Stimulated activated CD8-positive, alpha-beta memory T cell treated with anti-CD3 and anti-CD28 coated beads, Interleukin-7, amount 100 ng/mL, for 4 hours (primary cell): ENCODE results near the gene PITPNC1.
"Not testable (repeated sequence)": the region's sequence is repeated elsewhere in the genome, so short reads cannot be mapped to it uniquely, and the experiment has no call there.

Source experiments
- DNase-seq, 2 donors: peaks; one replicate each; pipeline ENCODE4 v3.0.0-alpha.2; 2020; ENCODE audit warnings: low read depth in 2 of 2

The PITPNC1 gene

DNA sequence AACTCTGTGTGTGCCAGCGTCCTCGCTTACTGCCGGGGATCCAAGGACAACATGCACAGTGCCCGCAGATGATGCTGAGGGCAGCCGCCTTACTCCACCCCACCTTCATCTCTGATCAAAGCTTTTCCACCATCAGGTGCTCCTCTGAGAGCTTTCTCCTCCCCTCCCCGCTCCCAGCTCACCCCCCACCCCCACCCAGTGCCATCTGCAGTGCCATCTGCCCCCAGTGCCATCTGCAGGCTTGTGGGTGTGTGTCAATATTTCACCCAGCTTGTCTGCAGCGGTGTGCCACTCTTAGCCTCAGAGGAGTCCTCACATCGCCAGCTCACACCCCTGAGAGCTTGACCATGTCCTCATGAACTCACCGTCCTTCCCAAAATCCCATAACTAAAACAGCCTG, 242.5 kb downstream of the PITPNC1 start:
- DNase-seq = no peak

DNA sequence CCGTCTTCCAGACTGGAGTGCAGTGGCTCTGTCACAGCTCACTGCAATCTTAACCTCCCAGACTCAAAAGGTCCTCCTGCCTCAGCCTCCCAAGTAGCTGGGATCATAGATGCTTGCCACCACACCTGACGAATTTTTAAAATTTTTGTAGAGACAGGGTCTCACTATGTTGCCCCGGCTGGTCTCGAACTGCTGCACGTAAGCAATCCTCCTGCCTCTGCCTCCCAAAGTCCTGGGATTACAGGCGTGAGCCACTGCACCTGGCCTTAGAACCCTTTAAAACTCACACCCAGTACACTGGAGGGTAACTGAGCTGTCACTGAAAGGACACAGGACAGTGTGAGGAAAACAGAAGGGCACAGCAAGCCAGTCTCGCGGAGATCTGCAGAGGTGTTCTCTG, 243.0 kb downstream of the PITPNC1 start:
- no peak for DNase-seq

DNA sequence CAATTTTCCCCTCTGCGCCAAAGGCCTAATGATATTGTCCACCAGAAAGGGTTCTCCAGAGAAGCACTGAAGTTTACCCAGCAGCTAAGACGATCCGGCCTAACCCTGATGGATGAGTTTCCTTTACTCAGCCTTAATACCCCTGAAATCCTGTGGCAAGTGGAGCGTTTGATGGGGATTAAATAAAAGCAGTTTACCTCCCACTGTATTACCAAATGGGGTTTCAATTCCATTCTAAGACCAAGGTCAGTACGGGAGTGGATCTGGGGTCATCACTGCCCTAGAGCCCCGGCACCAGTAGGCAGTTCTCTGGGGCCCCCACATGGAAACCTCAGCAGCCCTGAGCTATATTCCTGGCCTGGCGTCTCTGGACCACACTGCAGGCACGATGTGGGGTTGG, 243.6 kb downstream of the PITPNC1 start:
- DNase-seq = no peak

GRCh38 chr17:67623767-67624166, 246.7 kb downstream of the PITPNC1 start:
- DNase-seq = no peak

DNA sequence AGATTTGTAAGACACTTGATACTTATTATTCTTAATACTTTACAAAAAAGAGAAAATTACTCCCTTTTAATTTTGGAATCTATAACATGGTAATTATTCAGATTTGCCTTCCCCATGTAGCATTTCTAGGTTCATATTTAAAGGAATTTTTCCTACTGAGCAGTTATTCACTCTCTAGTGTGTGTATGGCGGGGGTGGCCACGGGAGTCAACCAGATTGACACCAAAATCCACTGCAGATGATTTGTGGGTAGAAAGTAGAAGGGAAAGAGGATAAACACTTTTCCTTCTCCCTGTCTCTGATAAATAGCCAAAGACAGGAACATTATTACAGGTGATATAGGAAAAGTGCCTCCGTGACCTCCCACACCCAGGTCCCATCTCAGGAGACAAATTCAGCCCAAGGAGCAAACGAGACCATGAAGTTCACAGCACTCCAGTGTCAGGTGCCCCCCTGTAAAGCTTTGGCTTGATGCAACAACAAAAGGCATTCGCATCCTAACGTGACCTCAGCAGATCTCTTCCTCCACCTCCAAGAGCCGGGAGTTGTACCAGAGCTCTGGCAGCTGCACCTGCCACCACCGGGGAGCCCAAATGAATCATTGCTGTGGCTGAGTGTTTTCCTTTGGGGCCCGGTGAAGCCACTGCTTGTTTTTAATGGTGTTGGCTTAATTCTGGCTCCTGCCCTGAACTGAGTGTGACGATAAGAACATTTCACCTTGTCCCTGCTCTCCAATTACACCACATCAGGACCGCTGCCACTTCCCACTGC, 248.0 kb downstream of the PITPNC1 start:
- DNase-seq = no peak

- no peak for DNase-seq
Observed at GRCh38 chr17:67625971-67626370, 248.9 kb downstream of the PITPNC1 start.

- no peak for DNase-seq
Observed at GRCh38 chr17:67628580-67629013, 251.5 kb downstream of the PITPNC1 start.

GRCh38 chr17:67629971-67630320, 252.9 kb downstream of the PITPNC1 start:
- no peak for DNase-seq

GRCh38 chr17:67630836-67631235, 253.8 kb downstream of the PITPNC1 start:
- DNase-seq = not testable (repeated sequence)

GRCh38 chr17:67632141-67632540, 255.1 kb downstream of the PITPNC1 start:
- DNase-seq = no peak

- DNase-seq = no peak
Observed at GRCh38 chr17:67633751-67634211, 256.7 kb downstream of the PITPNC1 start.

GRCh38 chr17:67635681-67636080, 258.6 kb downstream of the PITPNC1 start:
- DNase-seq = no peak

GRCh38 chr17:67636312-67636711, 259.2 kb downstream of the PITPNC1 start:
- DNase-seq = no peak

DNA sequence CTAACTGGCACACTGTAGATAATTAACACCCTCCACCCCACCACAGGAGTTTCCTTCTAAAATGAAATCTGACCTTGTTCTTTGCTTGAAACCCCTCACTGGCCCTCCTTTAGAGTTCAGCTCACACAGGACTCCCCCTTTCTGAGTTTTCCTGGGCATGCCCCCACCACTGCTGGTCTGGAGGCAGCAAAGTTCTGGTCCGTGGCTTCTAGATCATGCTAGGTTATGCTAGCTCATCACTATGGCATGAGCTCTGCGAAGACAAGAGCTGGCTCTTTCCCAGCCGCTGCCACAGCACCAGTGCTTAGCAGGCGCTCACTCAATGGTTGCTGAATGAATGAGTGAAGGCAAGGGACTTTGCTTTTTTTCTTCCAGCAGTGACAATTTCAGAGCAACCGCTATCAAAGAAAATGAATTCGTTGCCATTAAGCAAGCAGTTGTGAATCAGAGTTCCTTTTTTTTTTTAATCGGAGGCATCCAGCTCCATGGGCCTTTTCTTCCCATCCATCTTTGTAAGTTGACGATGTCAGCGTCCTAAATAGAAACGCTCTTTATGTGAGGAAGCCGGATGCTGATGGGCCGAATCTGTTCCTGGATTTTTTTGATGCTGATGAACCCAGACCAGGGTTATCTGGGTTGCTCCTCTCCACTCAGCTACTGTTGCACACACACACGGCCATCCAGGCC, 259.9 kb downstream of the PITPNC1 start:
- no peak for DNase-seq

DNA sequence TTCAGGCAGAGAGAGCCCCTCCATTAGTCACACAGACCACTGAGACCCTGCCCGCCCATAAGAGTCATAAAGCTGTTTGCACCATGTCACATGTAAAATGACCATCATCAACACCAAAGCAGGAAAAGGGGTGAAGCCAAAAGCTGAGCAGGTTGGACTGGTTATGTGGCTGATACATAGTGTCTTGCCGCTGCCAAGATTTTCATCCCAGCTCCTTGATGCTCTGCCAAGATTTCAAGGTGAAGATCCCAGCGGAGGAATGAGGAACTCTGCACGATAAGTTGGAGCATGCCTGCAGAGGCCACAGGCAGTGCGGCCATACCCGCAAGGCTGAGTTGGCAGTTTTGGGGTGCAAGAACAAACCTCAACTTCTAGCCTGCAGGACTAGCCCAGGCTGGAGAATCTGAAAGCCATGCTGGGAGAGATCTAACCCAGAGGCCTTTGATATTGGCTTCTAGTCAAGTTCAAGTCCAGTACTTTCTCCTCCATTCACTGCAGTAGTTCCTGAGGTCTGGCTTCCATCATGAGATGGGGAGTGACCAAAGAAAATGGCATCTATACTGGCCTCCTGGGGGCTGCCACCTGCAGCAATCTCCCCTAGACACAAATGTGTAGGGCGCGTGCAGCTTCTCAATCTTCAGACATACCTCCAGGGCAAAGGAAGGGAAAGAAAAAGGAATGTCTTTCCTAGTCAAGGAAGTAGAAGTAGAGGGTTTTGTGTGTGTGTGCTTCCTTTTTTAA, 261.0 kb downstream of the PITPNC1 start:
- DNase-seq = no peak

- DNase-seq = no peak
Observed at GRCh38 chr17:67638871-67639270, 261.8 kb downstream of the PITPNC1 start.

DNA sequence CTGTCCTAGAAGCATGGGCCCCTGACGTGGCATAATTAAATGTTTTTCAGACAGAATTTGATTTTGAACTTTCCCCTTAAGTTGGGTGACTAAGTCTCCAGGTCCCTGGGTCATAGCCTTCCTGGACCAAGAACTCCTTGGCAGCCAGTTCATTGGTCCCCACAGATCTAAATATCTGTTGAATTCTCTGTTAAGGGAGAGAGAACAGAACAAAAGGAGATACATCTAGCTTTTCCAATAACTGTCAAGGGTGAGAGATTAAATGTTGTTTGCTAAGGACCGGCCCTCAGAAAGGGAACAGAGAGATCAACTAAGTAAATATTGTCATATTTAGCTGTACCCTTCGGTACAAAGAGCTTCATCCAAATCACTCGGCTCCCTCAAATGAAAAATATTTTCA, 262.5 kb downstream of the PITPNC1 start:
- no peak for DNase-seq

DNA sequence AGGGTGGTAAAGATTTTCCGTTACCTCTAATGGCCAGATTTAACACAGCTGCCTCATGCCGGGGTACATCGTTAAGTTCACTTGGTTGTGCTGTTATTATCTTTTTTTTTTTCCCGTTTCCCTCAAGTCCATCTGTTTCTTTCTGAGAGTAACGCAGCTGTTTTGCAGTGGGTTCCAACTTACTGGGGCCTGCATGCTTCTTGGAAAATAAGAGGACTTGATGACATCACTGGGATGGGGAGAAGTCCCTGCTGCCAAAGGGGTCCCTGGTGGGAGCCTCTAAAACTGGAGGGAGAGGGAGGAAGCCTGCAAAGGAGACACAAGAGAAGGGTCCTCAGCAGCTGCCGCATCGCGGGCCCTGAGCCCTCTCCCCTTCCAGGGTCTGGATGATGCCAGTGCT, 262.9 kb downstream of the PITPNC1 start:
- no peak for DNase-seq

DNA sequence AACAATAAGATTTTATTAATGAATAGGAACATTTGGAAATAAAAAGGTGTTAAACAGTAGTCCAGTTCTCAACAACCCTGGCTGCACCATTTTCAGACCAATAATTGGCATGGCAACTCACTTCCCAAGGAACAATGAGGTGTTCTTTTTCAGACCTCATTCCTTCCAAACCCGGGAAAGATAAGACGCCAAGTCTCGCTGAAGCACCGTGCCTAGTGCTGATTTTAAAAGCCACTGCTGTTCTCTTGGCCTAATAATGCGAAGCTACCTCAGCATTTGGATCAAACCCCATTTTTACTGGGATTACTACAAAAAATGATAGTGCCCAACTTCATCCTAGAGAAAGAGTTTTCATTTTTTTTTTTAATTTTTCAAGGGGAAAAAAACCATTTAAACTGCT, 265.4 kb downstream of the PITPNC1 start:
- DNase-seq = no peak

GRCh38 chr17:67644061-67644460, 267.0 kb downstream of the PITPNC1 start:
- DNase-seq = no peak

DNA sequence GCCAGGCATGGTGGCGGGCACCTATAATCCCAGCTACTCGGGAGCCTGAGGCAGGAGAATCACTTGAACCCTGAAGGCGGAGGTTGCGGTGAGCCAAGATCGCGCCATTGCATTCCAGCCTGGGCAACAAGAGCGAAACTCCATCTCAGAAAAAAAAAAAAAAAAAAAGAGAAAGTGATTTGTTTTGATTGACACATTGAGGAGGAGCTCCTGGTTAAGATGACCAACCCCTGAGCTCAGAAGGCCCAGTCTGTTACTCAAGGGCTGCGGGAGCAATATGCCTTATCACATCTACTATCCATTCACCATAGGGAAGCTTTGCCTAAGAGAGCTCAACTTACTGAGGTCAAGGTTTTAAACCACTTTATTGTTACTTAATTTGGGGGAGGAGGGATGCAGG, 268.1 kb downstream of the PITPNC1 start:
- not testable (repeated sequence) for DNase-seq

GRCh38 chr17:67646472-67646871, 269.4 kb downstream of the PITPNC1 start:
- no peak for DNase-seq

GRCh38 chr17:67647482-67647881, 270.4 kb downstream of the PITPNC1 start:
- DNase-seq = no peak
